Cardiac fibroblast (primary cell): Measurements from ENCODE around the gene STYX.
A peak's percentile ranks its signal among the peaks of the same experiment; 100 is the strongest.

Source experiments
- DNase-seq, 2 donors: peaks; one replicate each; pipeline versions ENCODE4 v3.0.0 to v3.0.0-alpha.2; 2010; ENCODE audit warnings: low read depth in 2 of 2
- H3K4me3 ChIP-seq, 2 donors: replicated peaks in 1 of 2; 1 replicate in 1 of 2; 2 replicates in 1 of 2; pipeline ENCODE4 v1.5.1; 2011; ENCODE audit warnings: low read depth in 2 of 2, low read length in 2 of 2, mild to moderate bottlenecking in 2 of 2, moderate library complexity in 1 of 2
- CTCF ChIP-seq: IDR thresholded peaks from one replicate; pipeline ENCODE4 v1.5.1; 2011; ENCODE audit warnings: low read depth, mild to moderate bottlenecking, low read length, inconsistent platforms

Gene STYX

GRCh38 chr14:52789118-52789517 lies 59.2 kb downstream of the STYX start:
- TF ChIP-seq CTCF: no peak
- H3K4me3 ChIP-seq: peak overlapping the region in 1 of 2 donors; percentile 82
- no peak for DNase-seq

GRCh38 chr14:52790011-52790755 lies 60.2 kb downstream of the STYX start:
- no peak for TF ChIP-seq CTCF
- DNase-seq: peak in 1 of 2 donors; percentile 31
- H3K4me3 ChIP-seq: peak overlapping the region; percentile 72 to 82

- H3K4me3 ChIP-seq: peak overlapping the region; percentile 72 to 82
- DNase-seq: no peak
- TF ChIP-seq CTCF: no peak
Measured at GRCh38 chr14:52790756-52791222, 60.8 kb downstream of the STYX start.

GRCh38 chr14:52791223-52792096 lies 61.5 kb downstream of the STYX start, which contains the start of gene GNPNAT1:
TSS of gene GNPNAT1 (minus strand) at chr14:52791607. CDS start at chr14:52784650, 6,957 bp downstream.
- peak; percentile 95 to 96 for DNase-seq
- H3K4me3 ChIP-seq: peak within 1 kb of the TSS; percentile 72 to 82
- TF ChIP-seq CTCF: no peak

- DNase-seq: no peak
- peak overlapping the region; percentile 35 to 58 for H3K4me3 ChIP-seq
- no peak for TF ChIP-seq CTCF
Measured at GRCh38 chr14:52792097-52792415, 62.1 kb downstream of the STYX start.

GRCh38 chr14:52793061-52793460 lies 63.1 kb downstream of the STYX start:
- H3K4me3 ChIP-seq: no peak overlapping the region
- no peak for DNase-seq
- TF ChIP-seq CTCF: no peak
